CD14-positive monocyte (primary cell): Measurements from ENCODE around the gene CROCC2. TPM values are rescaled to one million over a fixed set of nuclear protein-coding genes. Genes with fewer than 3 reads are reported as not detected.

Experiments used
- DNase-seq, 3 donors: peaks; one replicate each; pipeline ENCODE4 v3.0.0-alpha.2; 2011 to 2022
- H2AFZ ChIP-seq: 2 replicates; pipeline ENCODE4 v1.6.0; 2012; ENCODE audit warnings: mild to moderate bottlenecking, low read depth, low read length, inconsistent platforms; ENCODE audit not compliant: insufficient read depth, poor library complexity, severe bottlenecking
- H3K27ac ChIP-seq, 2 donors: 1 replicate in 1 of 2; 2 replicates in 1 of 2; pipeline ENCODE4 v1.5.1; 2012 to 2013; ENCODE audit warnings: low read length in 2 of 2, control low read depth in 1 of 2, inconsistent platforms in 1 of 2, low read depth in 1 of 2, mild to moderate bottlenecking in 1 of 2
- H3K27me3 ChIP-seq, 2 donors: one replicate each; pipeline versions ENCODE4 v1.6.0 to v1.6.1; 2011 to 2013; ENCODE audit warnings: low read length in 2 of 2; ENCODE audit not compliant: control insufficient read depth in 2 of 2, insufficient read depth in 2 of 2
- H3K36me3 ChIP-seq, 2 donors: replicated peaks in 1 of 2; 1 replicate in 1 of 2; 2 replicates in 1 of 2; pipeline versions ENCODE4 v1.5.1 to v1.6.1; 2012 to 2013; ENCODE audit warnings: low read length in 2 of 2, control low read depth in 1 of 2, inconsistent platforms in 1 of 2, mild to moderate bottlenecking in 1 of 2; ENCODE audit not compliant: insufficient read depth in 2 of 2, control insufficient read depth in 1 of 2
- H3K4me1 ChIP-seq, 2 donors: 1 replicate in 1 of 2; 2 replicates in 1 of 2; pipeline versions ENCODE4 v1.5.1 to v1.6.1; 2012 to 2013; ENCODE audit warnings: low read length in 2 of 2, control low read depth in 1 of 2, inconsistent platforms in 1 of 2, mild to moderate bottlenecking in 1 of 2, moderate library complexity in 1 of 2; ENCODE audit not compliant: insufficient read depth in 2 of 2, control insufficient read depth in 1 of 2
- H3K4me2 ChIP-seq: replicated peaks from 2 replicates; pipeline ENCODE3; 2012; ENCODE audit warnings: low read length, moderate library complexity, mild to moderate bottlenecking; ENCODE audit not compliant: poor library complexity, severe bottlenecking; ENCODE audit errors: extremely low read depth
- H3K4me3 ChIP-seq, 3 experiments: fragments of 200-600 bp in 1 of 3; sonication (generic) in 1 of 3; replicated peaks in 1 of 3; 1 replicate in 2 of 3; 2 replicates in 1 of 3; pipeline ENCODE4 v1.5.1; 2011 to 2013; ENCODE audit warnings: low read length in 3 of 3, mild to moderate bottlenecking in 3 of 3, control low read depth in 2 of 3, low read depth in 2 of 3, inconsistent platforms in 1 of 3, moderate library complexity in 1 of 3
- H3K79me2 ChIP-seq: 2 replicates; pipeline ENCODE4 v1.6.0; 2012; ENCODE audit warnings: mild to moderate bottlenecking, control low read depth, inconsistent platforms, low read length, moderate library complexity; ENCODE audit not compliant: insufficient read depth
- H3K9ac ChIP-seq: 2 replicates; pipeline ENCODE4 v1.6.0; 2017; ENCODE audit warnings: low read length, mild to moderate bottlenecking; ENCODE audit not compliant: insufficient read depth, poor library complexity, severe bottlenecking
- H3K9me3 ChIP-seq, 2 donors: replicated peaks in 1 of 2; 1 replicate in 1 of 2; 2 replicates in 1 of 2; pipeline versions ENCODE4 v1.5.1 to v1.6.1; 2012 to 2013; ENCODE audit warnings: low read length in 2 of 2, control low read depth in 1 of 2; ENCODE audit not compliant: control insufficient read depth in 1 of 2, insufficient read depth in 1 of 2
- H4K20me1 ChIP-seq: 2 replicates; pipeline ENCODE4 v1.6.0; 2012; ENCODE audit warnings: mild to moderate bottlenecking, low read length, control low read depth, moderate library complexity; ENCODE audit not compliant: insufficient read depth
- H3K27ac Mint-ChIP-seq, 7 donors: one replicate each; pipeline ENCODE4 v1.8.0; 2020; ENCODE audit warnings: mild to moderate bottlenecking in 7 of 7, mixed read lengths in 7 of 7, moderate library complexity in 6 of 7, inconsistent platforms in 2 of 7
- H3K27me3 Mint-ChIP-seq, 3 donors: one replicate each; pipeline ENCODE4 v1.8.0; 2021 to 2022; ENCODE audit warnings: low read depth in 3 of 3, mild to moderate bottlenecking in 3 of 3, mixed read lengths in 3 of 3, moderate library complexity in 3 of 3, inconsistent platforms in 1 of 3
- H3K36me3 Mint-ChIP-seq, 2 donors: one replicate each; pipeline ENCODE4 v1.8.0; 2020; ENCODE audit warnings: mixed read lengths in 2 of 2, inconsistent platforms in 1 of 2, mild to moderate bottlenecking in 1 of 2
- H3K4me1 Mint-ChIP-seq: one replicate; pipeline ENCODE4 v1.8.0; 2020; ENCODE audit warnings: mild to moderate bottlenecking, mixed read lengths
- H3K4me3 Mint-ChIP-seq, 2 donors: one replicate each; pipeline ENCODE4 v1.8.0; 2020; ENCODE audit warnings: mild to moderate bottlenecking in 2 of 2, mixed read lengths in 2 of 2, moderate library complexity in 1 of 2
- H3K9me3 Mint-ChIP-seq, 7 donors: one replicate each; pipeline ENCODE4 v1.8.0; 2020 to 2022; ENCODE audit warnings: mixed read lengths in 7 of 7, mild to moderate bottlenecking in 6 of 7, moderate library complexity in 6 of 7, inconsistent platforms in 2 of 7
- CTCF ChIP-seq: fragments of 200-600 bp; IDR thresholded peaks from one replicate; pipeline ENCODE4 v1.8.0; 2022; ENCODE audit warnings: antibody characterized with exemption, mild to moderate bottlenecking
- WGBS: methylation state at CpG from one replicate; pipeline ENCODE4 v1.1.5; 2013; ENCODE audit warnings: missing lambda C conversion rate; ENCODE audit not compliant: insufficient coverage; 5-methylcytosine and 5-hydroxymethylcytosine counted together
- intact Hi-C, 2 donors: fragments of 100-400 bp; cut with micrococcal nuclease; formaldehyde crosslinking; loops; one replicate each; pipeline versions ENCODE4 v1.15.0 to v1.15.1; 2023
- polyA plus RNA-seq, 3 donors: library from polyadenylated mRNA; depleted of rRNA in 1 of 3; unstranded in 2 of 3; stranded (reverse) in 1 of 3; fragments of 300-500 nt in 2 of 3; fragments of >200 nt in 1 of 3; fragmentation: Illumina TruSeq in 2 of 3; gene quantifications; 1 replicate in 2 of 3; 2 replicates in 1 of 3; pipeline ENCODE4 v1.2.3, GENCODE V29; 2012 to 2021

CROCC2 gene
- polyA plus RNA-seq, 3 donors = 0.15 TPM; not detected in 2

- H2AFZ ChIP-seq = no peak overlapping the region
- Mint-ChIP-seq H3K9me3 (peaks cover 0 to 4% (median 0%) of the 10 kb centered on the region in 7 donors), H3K4me3 (no peak overlapping the region), H3K27ac (peak overlapping the region in 1 of 7 donors; percentile 52), H3K36me3 (no peaks in the 10 kb centered on the region), H3K27me3 (peaks cover 5 to 6% (median 5%) of the 10 kb centered on the region in 3 donors), H3K4me1 (no peaks in the 10 kb centered on the region)
- H3K36me3 ChIP-seq = no peaks in the 10 kb centered on the region
- no peaks in the 10 kb centered on the region for H3K4me1 ChIP-seq
- H4K20me1 ChIP-seq = no peaks in the 10 kb centered on the region
- DNase-seq = no peak
- no peaks in the 10 kb centered on the region for H3K27me3 ChIP-seq
- no peak overlapping the region for H3K27ac ChIP-seq
- WGBS = 88% methylated on average over 16 of the region's 21 CpGs
- intact Hi-C loops = no loop called here
- H3K4me2 ChIP-seq = no peak overlapping the region
- H3K79me2 ChIP-seq = no peaks in the 10 kb centered on the region
- no peak for TF ChIP-seq CTCF
- H3K9me3 ChIP-seq = no peaks in the 10 kb centered on the region
- no peak overlapping the region for H3K9ac ChIP-seq
- H3K4me3 ChIP-seq = no peak overlapping the region
Measured at GRCh38 chr2:240873098-240873788, 32.9 kb upstream of the CROCC2 start.

DNA sequence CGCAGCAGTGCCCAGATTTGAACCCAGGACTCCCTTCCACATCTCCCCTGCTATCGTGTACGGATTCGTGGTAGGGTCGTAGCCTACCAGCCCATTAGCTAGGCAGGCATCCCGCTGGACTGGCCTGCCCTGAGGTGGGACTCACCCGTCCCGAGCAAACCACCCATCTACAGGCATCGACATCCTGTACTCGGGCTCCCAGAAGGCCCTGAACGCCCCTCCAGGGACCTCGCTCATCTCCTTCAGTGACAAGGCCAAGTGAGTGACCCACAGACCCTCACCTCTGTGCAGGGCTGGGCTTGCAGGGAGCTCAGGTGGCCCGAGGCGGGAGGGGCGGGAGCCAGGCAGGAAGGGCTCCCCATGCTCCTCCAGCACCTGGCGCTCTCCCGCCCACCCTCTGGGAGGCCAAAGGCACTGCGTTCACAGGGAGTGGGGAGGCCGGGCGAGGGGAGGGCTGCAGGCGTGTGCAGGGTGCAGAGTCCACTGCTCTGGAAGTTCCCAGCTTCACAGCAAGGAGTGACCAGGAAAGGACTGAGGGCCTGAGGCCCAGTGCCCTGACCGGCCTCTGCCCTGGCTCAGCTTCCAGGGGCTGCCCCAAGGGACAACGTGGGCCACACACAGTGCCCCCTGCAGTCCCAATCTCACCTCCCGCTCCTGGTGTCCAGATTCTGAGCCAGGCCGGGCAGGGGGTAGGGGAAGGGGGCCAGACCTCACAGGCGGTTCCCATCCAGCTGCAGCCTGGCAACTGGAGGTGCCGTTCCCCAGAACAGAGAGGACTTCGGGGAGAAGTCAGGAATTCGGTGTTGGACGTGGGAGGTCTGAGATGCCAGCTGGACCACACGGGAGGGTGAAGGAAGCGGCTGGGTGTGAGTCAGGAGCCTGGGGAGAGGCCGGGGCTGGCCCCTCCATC, 32.1 kb upstream of the CROCC2 start:
- H3K4me3 ChIP-seq = no peak overlapping the region
- 90% methylated on average over 30 of the region's 33 CpGs for WGBS
- no peak overlapping the region for H3K27ac ChIP-seq
- DNase-seq = no peak
- intact Hi-C loops = no loop called here
- no peaks in the 10 kb centered on the region for H3K36me3 Mint-ChIP-seq
- H3K9me3 ChIP-seq = no peaks in the 10 kb centered on the region
- H3K4me1 ChIP-seq = no peaks in the 10 kb centered on the region
- H3K27me3 Mint-ChIP-seq = peaks cover 5 to 6% (median 5%) of the 10 kb centered on the region in 3 donors
- no peak for TF ChIP-seq CTCF
- no peak overlapping the region for H2AFZ ChIP-seq
- no peaks in the 10 kb centered on the region for H3K79me2 ChIP-seq
- H3K36me3 ChIP-seq = no peaks in the 10 kb centered on the region
- no peak overlapping the region for H3K4me3 Mint-ChIP-seq
- peak overlapping the region in 1 of 7 donors; percentile 40 for H3K27ac Mint-ChIP-seq
- no peak overlapping the region for H3K4me2 ChIP-seq
- no peaks in the 10 kb centered on the region for H4K20me1 ChIP-seq
- H3K9me3 Mint-ChIP-seq = peaks cover 0 to 4% (median 0%) of the 10 kb centered on the region in 7 donors
- H3K4me1 Mint-ChIP-seq = no peaks in the 10 kb centered on the region
- H3K27me3 ChIP-seq = no peaks in the 10 kb centered on the region
- H3K9ac ChIP-seq = no peak overlapping the region
